HG03097 (cell line): ENCODE measurements around the gene AKAP1.

Experiments
- ATAC-seq: cut with Tn5 transposase; IDR thresholded peaks from one replicate; pipeline ENCODE4 v1.9.1; 2021; ENCODE audit not compliant: unreplicated experiment, low FRiP score

The AKAP1 gene

DNA sequence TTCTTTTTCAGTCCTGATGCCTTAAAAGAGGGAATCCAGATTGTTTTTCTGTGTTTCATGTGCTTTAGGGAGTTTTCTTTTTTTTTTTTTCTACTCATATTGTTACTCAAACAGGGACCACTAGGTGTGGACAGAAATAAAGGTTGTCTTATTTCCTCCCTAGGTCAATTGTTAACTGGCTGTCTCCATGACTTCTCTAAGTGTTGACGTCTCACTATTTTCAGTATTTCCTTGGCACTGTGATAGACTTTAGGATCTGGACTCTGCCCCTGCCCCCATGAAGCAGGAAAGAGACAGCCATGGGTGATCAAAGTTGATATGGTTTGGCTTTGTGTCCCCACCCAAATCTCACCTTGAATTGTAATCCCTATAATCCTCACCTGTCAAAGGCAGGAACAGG, 73.7 kb downstream of the AKAP1 start:
- ATAC-seq = no peak

DNA sequence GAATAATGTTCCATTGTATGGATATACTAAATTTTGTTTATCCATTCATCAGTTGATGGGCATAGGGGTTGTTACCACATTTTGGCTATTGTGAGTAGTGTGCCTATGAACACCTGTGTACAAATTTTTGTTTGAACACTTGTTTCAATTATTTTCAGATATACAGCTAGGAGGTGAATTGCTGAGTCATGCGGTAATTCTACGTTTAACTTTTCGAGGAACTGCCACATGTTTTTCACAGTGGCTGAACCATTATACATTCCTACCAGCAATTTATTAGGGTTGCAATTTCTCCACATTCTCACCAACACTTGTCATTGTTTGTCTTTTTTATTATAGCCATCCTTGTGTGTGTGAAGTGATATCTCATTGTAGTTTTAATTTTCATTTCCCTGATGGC, 75.6 kb downstream of the AKAP1 start:
- ATAC-seq = no peak

DNA sequence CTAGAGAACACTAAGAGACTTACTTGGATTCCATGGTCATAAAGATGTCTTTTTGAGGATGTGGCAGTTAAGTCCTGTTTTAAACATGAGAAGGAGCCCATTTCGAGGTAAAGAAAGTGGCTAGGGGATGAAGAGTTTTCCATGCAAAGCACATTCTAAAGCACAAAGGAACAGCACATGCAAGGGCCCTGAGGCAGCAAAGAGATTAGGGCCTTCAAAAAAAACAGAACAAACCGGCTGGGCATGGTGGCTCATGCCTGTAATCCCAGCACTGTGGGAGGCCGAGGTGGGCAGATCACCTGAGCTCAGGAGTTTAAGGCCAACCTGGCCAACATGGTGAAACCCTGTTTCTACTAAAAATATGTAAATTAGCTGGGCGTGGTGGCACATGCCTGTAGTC, 79.8 kb downstream of the AKAP1 start:
- no peak for ATAC-seq

DNA sequence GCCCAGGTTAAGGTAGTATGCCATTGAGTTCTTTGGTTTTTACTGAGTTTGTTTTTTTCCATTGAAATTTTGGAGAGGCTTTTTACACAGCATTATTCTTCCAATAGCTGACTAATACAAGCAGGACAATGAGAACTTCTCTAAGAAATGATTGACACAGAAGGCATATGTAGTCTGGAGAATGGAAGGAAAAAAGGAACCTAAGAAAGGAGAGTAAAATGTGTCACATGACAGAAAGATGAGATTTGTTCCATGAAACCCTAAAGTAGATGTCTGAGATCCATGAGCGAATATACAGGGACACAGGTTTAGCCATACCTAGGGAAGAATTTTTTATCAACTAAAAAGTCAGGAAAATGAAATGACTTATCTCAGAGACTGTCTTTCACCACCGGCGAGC, 80.7 kb downstream of the AKAP1 start:
- no peak for ATAC-seq

DNA sequence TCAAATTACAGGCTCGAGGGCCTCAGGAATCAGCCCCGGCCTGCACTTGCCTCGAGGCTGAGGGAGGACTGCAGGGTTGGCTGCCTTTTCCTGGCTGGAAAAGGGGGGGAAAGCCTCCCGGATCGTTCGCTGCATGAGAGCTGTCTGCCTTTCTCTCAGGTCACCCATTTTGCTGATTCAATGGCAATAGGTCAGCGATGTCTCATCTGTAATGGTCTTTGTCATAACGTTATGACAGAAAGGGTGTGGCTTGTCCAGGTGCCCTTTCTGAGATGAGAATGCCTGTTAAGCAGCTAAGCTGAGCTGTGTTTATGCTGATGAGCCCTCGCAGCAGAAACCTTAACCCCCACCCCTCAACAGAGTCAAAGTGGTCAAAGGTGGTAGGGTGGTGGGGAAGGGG, 81.8 kb downstream of the AKAP1 start:
- ATAC-seq = no peak

DNA sequence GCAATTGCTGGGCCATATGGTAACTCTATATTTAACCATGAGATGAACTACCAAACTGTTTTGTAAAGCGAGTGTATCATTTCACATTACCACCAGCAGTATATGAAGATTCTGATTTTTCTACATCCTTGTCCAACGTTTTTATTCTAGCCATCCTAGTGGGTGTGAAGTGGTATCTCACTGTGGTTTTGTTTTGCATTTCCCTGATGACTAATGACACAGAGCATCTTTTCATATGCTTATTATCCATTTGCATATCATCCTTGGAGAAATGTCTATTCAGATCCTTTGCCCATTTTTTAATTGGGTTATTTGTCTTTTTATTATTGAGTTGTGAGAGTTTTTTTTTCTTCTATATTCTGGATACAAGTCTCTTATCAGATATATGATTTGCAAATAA, 83.6 kb downstream of the AKAP1 start:
- ATAC-seq = no peak

DNA sequence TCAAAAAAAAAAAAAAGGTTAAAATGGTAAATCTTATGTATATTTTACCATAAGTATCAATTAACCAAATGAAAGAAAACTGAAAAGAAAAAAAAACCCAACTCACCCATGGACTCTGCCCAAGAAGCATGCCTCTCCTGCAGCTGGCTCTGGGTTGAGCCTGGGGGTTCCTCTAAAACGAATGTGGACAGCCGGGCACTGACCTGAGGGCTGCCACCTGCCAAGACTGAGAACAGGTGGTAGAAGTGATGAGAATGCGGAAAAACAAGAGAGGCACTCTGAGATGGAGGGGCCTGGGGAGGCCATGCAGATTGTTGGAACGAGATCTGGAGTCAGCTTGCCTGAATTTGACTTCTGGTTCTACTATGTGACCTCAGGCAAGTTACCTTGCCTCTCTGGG, 85.8 kb downstream of the AKAP1 start:
- ATAC-seq = no peak
